ENCODE measurements around the gene ZFX.
A peak's percentile ranks its signal among the peaks of the same experiment; 100 is the strongest.
"Not testable (repeated sequence)": the region's sequence is repeated elsewhere in the genome, so short reads cannot be mapped to it uniquely, and the experiment has no call there.

ZFX gene

DNA sequence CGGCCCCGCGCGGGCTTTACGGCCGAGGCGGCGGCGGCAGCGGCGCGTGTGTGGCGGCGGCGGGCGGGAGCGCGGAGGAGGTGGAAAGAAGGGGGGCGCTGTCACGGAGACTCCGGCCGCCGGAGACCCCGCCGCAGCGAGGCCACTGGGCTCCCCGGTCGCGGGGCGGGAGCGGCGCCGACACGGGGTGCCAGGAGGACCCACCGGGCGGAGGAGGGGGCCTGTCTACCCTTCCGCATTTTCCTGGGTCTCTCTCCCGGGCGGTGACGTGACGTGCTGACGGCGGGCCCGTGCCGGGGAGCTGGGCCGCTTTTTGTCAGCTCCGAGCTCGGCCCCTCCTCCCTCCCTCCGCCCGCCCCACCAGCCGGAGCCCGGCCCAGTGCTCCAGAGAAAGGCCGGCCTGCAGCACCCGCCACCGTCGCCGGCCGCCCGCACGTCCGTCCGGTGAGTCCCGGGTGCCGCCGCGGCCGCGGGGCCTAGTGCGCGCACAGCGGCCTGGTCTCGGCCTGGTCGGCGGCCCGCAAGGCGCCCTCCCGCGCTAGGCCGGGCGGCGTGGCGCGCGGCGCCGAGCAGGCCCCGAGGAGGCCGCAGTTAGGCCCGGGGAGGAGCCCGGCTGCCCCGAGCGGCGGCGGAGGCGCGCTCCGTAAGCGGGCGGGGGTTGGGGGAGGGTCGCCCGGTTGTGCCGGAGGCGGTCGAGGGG lies at the start of gene ZFX:
Gene ZFX (plus strand): TSS at position 379 of the 700 bp plus-strand sequence. CDS start 23,014 bp downstream, outside the sequence.
- DNase-seq = peak; percentile 22

DNA sequence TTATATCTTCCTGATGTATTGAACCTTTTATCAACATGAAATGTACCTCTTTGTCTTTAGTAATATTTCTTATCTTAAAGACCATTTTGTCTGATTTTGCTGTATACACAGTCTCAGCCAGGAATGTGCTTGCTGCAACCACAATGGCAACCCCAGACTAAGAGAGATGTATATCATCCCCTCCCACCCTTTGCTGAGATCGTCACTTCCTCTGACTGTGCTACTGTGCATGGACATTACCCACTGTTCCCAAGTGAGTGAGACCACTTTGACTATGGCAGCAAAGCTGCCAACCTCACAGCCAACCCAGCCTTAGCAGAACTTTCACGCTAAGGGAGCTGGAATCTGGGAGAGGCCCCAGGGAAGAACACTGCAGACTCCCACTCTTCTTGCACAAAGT lies 48.8 kb upstream of the ZFX start:
- peak; percentile 72 for DNase-seq

DNA sequence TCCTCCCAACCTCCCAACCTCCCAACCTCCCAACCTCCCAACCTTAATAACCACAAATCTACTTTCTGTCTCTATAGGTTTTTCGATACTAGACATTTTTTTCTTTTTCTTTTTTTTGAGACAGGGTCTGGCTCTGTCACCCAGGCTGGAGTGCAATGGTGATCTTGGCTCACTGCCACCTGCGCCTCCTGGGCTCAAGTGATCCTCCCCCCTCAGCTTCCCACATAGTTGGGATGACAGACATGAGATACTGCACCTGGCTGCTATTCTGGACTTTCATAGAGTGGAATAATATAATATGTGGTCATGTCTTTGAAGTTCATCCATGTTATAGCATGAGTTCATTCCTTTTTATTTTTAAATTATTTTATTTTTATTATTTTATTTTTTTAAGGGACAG lies 39.5 kb upstream of the ZFX start:
- DNase-seq = no peak

DNA sequence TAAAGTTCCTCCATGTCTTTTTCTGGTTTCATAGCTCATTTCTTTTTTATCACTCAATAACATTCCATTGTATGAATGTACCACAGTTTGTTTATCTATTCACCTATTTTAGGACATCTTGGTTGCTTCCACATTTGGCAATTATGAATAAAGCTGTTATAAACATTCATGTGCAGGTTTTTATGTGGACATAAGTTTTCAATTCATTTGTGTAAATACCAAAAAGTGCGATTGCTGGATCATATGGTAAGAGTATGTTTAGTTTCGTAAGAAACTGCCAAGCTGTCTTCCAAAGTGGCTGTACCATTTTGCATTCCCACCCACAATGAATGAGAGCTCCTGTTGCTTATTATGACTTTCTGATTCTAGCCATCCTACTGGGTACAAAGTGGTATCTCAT lies 36.3 kb upstream of the ZFX start:
- no peak for DNase-seq

DNA sequence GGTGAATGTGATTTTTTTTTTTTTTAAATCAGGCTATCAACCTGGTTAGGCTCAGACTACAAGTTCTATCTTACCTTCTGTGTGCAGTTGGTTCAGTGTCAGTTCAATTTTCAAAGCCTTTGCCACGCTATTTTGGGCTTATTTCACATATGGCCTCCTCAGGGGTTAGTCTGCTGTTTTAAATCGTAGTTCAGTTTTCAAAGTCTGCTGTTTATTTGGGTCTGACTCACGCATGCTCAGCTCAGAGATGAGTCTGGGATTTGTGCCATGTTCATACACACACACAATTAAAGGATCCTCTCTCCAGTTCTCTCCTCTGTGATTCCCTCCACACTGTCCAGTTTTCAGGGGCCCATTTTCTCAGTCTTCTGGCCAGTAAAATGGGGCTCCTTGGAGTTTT lies 32.3 kb upstream of the ZFX start:
- no peak for DNase-seq

DNA sequence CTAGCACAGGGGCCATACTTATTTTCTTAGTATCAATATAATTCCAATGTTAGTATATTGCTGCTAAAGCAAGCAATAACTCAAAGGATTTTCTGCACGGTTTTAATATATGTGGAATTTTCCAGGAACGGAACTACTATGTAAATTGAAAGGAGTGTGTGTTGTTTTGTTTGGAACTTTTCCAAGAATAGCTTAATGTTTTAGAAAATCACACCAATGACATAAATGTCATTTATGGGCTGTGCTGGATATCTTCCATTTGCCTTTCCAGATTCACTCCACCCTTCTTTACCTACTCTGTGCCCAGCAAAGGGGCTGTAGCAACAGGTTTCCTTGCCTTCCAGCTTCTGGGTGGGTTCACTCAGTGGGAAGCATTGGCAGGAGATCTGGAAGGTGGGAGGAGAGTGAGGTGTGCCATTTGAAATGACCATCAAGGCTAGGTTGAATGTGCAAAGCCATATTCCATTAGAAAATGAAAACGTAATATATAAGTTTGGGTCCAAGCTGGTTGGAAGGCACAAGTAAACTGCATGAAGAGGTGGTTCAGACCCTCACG lies 25.2 kb upstream of the ZFX start:
- DNase-seq = no peak

DNA sequence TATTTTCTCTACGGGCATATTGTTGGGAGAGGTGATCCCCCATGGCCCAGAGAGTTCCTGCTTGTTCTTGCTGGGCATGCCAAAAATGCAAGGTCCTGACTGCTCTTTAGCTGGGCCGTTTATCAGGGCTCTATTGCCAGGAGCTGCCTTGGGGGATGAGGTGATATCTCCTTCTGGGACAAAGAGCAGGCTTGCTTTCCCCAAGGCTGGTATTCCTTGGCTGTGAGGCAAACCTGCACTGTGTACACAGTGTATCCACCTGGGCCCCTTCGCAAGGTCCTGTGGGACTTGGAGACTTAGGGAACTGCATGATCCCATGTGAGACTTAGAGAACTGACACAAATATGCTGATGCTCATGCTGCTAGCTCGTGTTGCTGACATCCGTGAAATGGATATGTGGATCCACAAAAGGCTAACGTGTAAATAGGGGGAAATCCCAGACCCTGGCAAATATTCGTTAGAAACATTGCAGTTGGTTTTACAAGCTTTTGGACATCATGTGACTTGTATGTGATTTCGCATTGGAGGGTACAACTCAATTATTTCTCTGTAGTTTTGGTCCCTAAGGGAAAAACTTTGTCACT lies 24.4 kb upstream of the ZFX start:
- DNase-seq = no peak

DNA sequence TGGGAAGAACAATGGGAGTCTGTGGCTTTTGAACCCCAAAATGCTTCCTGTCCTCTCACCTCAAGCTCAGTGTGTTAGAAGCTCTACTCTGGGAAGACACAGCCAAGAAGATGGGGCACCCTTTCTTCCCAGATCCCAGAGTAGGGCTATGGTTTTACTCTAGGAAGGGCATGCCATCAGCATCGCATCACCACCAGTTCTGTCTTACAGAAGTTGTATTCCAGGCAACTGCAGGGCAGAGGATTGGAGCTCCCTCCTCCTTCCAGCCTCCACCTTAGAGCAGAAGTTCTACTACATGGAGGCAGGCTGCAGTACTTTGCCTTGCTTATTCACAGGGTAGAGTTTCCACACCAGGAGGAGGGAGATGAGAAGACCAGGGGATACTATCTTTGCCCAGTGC lies 18.1 kb upstream of the ZFX start:
- DNase-seq = peak; percentile 29

DNA sequence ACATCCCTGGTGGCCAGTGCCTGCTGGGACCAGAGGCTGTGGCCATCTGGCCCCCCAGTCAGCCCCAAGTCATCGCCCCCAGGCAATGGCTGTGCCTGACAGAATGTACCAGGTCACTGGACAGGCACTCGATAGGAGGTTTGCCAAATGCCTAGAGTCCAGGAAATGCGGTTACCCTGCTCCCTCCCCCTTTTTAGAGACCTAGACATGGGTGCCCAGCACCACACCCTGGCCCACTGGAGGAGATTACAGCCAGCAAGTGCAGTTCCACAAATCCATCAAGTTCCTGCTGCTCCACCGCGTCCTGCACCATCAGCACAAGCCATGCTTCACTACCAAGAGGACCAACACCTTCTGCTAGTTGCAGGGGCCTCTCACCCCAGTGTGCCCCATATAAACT lies 16.2 kb upstream of the ZFX start:
- DNase-seq = no peak

DNA sequence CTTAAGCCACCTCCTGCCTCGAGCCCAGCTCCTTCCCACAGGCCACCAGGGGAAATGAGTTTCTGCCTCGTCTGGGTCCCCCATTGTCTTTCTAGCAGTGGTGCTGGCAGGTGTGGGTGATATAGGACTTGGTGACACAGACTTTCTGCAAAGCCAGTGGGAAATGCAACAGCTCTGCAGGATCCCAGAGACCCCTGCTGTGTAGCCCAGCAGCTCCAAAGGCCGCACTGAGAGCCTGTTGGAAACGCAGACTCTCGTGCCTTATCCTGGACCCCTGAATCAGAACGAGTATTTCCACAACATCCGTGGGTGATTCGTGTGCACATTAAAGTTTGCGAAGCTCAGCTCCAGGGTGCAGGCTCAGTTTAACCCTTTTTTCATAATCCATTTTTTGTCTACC lies 13.8 kb upstream of the ZFX start:
- not testable (repeated sequence) for DNase-seq

DNA sequence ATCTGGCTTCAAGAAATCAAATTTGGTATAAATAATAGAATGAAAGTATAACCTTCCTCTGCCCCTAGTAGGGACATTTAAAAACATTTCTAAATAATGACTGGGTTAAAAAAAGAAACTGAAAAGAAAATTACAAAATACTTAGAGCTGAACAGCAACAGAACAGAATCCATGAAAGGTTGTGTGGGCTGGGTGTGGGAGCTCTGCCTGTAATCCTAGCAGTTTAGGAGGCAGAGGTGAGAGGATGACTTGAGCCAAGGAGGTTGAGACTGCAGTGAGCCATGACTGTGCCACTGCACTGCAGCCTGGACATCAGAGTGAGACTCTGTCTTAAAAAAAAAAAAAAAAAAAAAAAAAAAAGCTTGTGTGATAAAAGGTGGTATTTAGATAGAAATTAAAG lies 12.3 kb upstream of the ZFX start:
- DNase-seq = no peak

DNA sequence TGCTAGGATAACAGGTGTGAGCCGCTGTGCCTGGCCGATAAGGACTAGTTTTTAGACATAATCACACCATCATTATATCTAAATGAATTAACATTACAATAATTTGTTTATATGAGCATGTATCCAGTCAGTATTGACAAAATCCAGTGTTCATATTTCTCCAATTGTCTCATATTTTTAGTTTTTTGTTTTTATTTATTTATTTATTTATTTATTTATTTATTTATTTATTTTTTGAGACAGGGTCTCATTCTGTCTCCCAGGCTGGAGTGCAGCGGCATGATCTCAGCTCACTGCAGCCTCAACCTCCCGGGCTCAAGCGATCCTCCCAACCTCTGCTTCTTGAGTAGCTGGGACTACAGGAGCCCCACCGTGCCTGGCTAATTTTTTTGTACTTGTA lies 5.5 kb upstream of the ZFX start:
- not testable (repeated sequence) for DNase-seq

DNA sequence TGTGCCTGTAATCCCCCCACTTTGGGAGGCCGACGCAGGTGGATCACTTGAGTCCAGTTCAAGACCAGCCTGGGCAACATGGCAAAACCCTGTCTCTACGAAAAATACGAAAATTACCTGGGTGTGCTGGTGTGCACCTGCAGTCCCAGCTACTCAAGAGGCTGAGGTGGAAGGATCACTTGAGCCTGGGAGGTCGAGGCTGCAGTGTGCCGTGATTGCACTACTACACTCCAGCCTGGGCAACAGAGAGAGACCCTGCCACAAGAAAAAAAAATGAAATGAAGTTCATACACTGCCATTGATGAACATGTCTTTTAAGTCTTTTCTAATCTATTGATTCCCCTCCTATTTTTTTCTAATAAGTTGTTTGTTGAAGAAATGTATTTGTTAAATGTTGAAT lies 5.0 kb upstream of the ZFX start:
- no peak for DNase-seq

DNA sequence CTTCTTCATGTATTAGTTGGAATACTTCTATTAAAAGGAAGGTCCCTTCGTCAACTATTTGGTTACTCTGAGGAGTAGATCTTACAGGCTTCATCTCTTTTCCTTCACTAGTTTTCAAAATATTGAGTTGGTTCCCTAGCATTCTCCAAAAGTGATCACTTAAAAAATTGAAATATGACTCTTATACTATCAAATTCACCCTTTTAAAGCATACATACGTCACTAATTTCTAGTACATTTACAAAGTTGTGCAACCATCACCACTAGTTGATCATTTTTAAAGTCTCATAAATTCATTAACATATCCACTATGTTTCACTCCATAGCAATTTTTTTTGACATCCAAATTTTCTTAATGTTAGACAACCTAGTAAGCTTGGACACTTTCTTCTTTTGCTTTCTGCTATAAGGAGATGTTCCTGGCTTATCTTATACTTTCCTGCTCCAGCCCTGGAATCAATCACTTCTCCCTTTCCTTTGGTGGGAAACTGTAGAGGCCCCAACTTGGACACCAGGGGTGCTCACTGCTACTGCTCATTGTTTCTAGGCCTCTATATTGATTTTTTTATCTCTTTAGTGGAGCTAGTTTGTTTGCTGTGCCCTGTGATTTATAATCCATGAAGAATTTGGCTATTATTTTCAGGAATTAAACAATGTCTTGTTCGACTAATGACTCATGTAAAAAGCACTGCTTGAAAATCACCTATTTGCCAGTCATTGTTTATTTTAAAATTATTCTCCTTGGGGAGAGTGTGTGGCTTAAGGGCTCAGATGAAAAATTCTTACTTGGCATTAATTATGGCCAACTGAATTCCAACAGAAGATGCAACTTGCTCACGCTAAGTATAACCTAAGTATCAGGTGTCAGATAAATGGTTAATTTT lies 4.0 kb upstream of the ZFX start:
- DNase-seq = peak; percentile 21

DNA sequence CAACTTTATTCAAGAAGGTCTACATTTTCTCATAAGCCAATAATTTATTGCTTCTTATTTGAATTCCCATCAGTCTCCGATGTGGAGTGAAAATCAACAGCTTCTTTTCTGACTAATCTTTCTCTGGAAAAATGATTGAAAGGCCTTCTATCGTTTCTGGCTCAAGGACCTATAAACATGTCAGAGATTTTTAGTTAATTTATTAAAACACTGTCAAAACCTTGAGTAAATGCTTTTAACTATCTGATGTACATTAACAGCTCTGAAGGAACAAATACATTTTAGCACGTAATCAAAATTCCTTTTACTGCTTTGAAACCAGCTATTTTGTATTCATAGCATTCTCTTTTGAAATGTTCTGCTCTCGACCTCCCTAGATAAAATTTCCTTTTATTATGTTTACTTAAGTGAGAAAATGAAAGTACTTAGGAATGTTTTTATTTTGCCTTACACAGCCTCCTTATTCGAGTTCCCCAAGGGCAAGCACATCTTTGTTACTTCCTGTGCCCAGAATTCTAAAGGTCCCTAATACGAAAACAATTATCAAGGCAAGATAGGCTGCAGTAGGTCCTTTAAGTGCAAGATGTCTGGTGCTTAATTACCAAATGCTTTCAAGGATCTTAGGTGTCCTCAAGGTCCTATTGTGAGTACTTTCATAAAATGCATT lies 3.1 kb upstream of the ZFX start:
- DNase-seq = no peak

DNA sequence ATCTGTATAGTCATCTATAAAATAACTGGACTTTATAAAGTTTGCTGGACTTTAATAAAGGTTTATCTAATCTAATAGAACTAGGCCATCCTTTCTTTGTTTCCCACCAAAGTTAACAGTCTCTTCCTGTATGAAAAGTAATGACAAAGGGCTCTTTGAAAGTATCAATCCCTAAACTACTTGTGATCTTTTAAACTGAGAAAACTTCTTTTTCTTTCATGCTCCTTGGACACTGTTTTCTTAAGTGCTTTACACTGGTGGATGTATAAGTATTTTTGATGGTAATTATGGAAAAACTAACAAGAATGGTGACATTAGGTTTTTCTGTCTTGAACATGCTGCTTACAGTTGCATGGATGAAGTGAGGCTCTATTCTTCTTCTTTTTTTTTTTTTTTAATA lies 2.4 kb upstream of the ZFX start:
- no peak for DNase-seq

DNA sequence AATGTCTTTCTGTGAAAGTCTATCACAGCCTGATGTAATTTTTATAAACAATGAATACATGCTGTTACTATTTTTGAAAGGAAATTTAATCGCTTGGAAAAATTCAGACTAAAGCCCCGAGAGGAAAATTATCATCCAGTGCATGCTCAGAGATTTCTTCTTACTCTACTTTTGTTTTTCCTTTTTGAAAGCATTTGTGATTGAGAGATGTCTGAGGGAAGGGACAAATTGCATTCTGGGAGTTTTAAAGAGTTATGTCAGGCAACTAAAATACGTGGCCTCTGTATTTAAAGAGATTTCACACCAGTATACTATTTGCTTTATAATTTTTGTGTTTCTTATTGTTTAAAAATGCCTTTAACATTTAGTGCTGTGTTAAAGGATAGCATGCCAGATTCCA lies 1.4 kb upstream of the ZFX start:
- DNase-seq = no peak

DNA sequence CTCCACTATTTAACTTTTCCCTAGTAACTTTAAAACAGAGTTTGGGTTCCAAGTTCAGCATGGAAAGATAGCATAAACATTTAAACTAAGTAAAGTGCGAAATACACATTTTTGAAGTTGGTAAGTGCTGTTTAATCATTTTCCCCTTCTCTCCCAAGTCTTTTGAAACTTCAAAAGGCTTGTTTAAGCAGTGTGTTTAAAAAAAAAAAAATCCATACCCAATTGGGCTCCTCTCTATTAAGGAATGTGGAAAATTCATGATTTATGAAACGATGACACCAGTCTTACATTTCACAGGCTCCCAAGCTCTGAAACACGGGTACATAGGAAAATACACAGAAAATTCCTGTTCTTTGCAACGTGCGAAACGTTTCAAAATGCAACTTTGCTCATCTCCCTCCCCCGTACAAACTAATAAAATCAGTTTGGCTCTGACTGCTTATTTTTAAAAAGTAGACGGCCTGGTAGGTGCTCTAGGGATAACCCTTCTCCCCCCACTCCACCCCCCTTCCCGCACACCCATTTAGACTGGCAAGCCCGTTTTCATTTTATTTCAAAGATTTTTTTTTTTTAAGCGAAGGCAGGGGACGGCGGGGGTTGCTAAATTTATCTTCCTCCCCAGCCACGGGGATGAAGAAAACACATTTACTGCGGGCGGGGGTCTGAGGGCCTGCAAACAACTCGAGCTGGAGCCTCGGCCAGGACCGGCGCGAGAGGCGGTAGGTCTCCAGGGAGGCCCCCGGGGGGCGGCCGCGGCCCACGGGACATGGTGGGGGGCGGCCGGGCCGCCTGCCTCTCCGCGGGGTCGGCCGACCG lies 786 bp upstream of the ZFX start:
- no peak for DNase-seq

DNA sequence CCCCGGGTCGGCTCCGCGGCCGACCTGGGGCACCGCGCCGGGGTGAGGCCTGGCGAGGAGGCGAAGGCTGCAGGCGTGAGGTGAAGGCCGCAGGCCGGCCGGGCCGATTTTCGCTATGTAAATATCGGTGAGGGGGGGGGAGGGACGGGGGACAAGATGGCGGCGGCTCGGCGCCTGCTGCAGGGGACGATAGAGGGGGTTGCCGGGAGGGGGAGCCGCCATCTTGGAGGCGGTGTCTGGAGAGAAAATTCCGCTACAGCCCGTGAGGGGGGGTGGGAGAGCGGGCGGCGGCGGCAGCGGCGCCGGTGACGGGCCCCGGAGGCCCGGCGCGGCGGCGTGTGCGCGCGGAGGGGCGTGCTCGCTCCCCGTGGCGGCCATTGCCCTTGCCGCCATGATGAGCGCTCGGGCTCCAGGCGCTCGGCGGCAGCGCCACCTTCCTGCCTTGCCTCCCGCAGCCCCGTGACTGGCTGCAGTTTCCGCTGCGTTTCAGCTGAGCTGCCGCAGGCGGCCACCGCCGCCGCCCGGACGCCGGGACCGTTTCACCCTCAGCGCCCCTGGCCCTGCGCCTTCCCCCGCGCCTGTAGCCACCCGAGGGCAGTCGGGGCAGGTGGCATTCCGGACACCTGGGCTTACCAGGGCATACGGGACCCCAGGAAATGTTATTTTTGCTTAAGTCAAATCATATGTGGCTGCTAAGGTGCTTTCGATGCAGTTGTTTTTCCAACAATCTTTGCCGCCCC lies 692 bp downstream of the ZFX start:
- peak; percentile 68 for DNase-seq

DNA sequence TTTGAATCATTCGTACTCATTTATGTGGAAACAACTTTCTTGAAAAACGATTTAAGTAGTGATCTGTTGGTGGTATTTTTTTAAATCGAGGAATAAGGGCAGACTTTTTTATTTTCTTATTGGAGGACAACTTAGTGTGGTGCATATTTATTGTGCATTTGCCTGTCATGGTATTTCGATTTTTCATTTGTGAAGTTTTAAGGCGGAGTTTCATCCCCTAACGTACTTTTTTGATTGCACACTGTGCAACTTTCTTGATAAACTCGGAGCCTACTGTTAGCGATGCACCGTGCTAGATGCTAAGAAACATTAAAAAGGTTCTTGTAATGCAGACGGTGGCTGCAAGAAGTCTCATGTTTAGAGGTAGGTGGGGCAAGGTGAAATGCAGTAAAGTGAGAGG lies 1.4 kb downstream of the ZFX start:
- DNase-seq = no peak

DNA sequence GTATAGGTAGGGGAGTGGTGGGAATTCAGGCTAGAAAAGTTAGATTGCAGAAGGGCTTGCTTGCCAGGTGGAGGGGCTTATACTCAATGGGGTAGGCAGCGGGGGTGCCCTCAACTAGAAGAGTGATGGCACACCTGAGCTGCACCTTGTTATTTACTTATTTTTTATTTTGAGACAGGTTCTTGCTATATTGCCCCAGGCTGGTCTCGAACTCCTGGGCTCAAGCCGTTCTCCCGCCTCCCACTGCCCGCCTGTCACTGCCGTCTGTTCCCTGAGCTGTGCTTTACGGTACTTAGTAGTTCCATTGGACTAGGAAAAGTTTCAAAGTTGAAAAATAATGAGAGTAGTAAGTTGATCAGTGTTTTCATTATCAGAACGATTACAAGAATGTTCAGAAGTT lies 2.0 kb downstream of the ZFX start:
- no peak for DNase-seq

Data from NCI-H226 (cell line).